Keratinocyte (primary cell): ENCODE data around the gene FREM2.

ENCODE experiments used
- CTCF ChIP-seq, 3 experiments: IDR thresholded peaks in 1 of 3; conservative IDR thresholded peaks in 1 of 3; optimal IDR thresholded peaks in 1 of 3; 2 replicates in 2 of 3; 3 replicates in 1 of 3; pipeline versions ENCODE3 to v1.5.1; 2011; ENCODE audit warnings: low read length in 3 of 3, mild to moderate bottlenecking in 3 of 3, moderate library complexity in 2 of 3, control low read depth in 1 of 3, inconsistent platforms in 1 of 3; ENCODE audit not compliant: insufficient read depth in 2 of 3; ENCODE audit errors: extremely low read depth in 1 of 3
- EZH2 ChIP-seq: IDR thresholded peaks from one replicate; pipeline ENCODE4 v1.6.1; 2012; ENCODE audit warnings: inconsistent platforms, mild to moderate bottlenecking, low read length, moderate library complexity

- TF ChIP-seq CTCF (optimal IDR thresholded peaks at IDR 0.05 in 1 of 3, IDR thresholded peaks at IDR 0.05 in 1 of 3, conservative IDR thresholded peaks at IDR 0.05 in 1 of 3; ENCODE audit: extremely low read depth in 1 of 3, insufficient read depth in 2 of 3, low read length in 3 of 3) (no peak), EZH2 (no peak)
These were observed 39.6 kb upstream of the FREM2 start for GRCh38 chr13:38647312-38647711.
